Stimulated activated CD8-positive, alpha-beta memory T cell treated with anti-CD3 and anti-CD28 coated beads, Interleukin-4, amount 100 ng/mL, for 4 hours (primary cell): ENCODE measurements around the gene KMT5C.
A peak's percentile ranks its signal among the peaks of the same experiment; 100 is the strongest.

Experiments used
- DNase-seq, 2 donors: peaks; one replicate each; pipeline ENCODE4 v3.0.0-alpha.2; 2020; ENCODE audit warnings: low read depth in 2 of 2, low spot score in 1 of 2

The KMT5C gene

DNA sequence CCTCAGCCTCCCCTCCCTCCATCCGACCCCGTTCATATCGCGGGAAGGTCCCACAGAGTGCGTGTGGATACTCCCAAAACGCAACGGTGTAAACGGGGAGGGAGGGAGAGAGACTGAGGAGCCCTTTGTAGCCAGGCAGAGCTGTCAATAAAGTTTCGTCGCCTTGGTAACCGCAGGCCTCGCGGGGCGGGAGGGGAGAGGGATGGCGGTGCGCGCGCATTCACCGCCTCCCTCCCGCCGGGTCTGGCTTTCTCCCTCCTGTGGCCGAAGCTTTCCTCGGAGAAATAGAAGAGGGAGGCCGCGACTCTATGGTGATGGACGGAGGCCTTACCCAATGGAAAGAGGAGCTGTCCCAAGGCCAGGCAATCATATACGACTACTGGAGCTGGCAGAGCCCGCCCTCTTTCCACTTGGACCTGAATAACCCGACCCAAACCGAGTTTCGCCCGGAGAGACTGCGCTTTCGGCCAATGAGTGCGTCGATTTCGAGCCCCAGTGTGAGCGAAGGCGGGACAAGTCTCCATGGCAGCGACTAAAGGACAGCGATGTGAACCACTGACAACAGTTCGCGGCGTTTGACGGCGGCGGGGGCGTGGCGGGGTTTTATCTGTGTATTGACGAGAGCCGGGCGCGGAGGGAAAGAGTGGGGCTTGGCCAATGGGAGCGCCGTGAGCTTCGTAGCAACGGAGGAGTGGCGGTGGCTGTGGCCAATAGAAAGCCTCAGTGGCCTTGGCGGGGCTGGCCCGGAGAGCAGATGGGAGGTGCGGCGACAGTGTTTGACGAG lies at the start of gene KMT5C:
KMT5C (plus strand) TSS at position 772 of the 784 bp plus-strand sequence. CDS start 2,061 bp downstream, outside the sequence.
- DNase-seq: peak; percentile 100

DNA sequence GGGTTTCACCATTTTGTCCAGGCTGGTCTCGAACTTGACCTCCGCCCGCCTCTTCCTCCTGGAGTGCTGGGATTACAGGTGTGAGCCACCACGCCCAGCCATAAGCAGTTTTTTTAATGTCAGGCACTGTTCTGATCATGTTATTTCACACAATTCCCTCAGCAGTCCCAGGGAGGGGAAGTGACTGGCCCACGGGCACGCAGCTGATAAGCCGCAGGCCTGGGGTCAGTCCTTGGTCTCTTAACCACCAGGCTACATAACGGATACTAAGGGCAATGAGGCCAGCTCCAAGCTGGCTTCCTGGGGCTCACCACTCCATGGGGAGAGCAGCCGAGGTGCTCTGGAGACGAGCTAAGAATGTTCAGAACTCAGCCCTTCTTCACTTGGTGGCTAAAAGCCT lies 42.4 kb upstream of the KMT5C start:
- DNase-seq: no peak

GRCh38 chr19:55299991-55300390 lies 39.7 kb upstream of the KMT5C start:
- no peak for DNase-seq

DNA sequence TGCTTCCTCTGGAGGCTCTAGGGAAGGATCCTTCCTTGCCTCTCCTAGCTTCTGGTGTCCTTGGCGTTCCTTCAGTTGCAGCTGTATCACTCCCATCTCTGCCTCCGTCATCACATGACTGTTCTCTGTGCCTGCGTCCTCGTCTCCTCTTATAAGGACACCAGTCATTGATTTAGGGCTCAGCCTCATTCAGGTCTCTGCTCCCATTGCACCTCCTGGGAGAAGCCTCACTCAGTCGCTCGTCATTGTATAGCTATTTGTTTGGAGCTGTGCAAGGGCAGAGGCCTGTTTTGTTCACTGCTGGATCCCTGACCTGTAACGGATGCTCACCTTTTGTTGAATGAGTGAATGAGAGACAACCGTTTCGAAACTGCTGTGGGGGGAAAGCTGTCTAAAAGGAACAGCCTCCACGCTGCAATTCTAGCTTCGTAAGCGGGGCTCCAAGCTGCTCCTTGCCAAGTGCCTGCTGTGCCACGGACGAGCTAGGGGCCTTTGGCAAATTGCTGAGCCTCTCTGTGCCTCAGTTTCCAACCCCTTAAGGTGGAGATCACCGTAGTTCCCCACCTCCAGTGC lies 38.7 kb upstream of the KMT5C start:
- no peak for DNase-seq

DNA sequence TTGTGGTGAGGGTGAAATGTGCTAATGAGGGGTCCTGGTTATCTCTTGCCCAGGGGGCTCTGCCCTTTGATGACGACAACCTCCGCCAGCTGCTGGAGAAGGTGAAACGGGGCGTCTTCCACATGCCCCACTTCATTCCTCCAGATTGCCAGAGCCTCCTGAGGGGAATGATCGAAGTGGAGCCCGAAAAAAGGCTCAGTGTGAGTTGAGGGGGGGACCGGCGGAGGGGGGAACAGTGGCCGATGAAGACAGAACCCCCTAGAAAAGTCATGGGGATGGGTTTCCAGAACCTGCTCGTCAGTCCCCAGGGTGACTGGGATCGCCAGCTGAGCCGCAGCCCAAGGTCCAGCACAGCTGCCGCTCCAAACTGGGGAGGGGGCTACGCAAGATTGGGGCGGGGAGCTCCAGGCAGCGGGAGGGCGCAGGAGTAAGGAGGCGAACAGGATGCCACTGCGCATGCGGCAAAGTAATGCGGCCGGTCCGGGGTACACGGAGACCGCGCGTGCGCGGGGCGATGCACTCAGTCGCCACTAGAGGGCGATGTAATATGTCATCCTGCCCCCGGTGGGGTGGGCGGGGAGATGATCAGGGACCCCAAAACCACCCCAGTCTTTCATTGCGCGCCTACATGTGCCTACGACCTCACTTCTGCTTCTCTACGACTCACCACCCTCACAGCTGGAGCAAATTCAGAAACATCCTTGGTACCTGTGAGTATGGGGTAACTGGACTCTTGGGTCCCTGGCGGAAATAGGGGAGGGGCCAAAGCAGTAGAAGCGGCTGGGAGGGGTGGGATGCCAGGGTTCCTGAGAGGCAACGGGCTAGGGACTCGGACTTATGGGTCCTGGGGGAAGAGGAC lies 38.0 kb upstream of the KMT5C start:
- DNase-seq: peak; percentile 87 to 99

GRCh38 chr19:55302318-55302703 lies 37.4 kb upstream of the KMT5C start:
- DNase-seq: no peak

DNA sequence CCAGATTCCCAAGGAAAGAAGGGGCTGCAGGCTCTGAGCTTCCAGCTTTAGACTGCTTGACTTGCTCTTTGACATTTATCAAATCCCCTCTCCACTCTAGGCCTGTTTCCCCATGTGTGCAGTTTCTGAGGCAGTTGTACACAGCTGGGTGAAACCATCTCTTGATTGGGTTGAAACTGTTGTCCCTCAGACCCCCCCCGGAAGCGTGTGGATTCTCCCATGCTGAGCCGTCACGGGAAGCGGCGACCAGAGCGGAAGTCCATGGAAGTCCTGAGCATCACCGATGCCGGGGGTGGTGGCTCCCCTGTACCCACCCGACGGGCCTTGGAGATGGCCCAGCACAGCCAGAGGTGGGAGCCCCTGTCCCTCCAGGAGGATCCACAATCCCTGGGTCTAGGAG lies 36.2 kb upstream of the KMT5C start:
- no peak for DNase-seq

- no peak for DNase-seq
These were observed 35.2 kb upstream of the KMT5C start for GRCh38 chr19:55304279-55304978.

DNA sequence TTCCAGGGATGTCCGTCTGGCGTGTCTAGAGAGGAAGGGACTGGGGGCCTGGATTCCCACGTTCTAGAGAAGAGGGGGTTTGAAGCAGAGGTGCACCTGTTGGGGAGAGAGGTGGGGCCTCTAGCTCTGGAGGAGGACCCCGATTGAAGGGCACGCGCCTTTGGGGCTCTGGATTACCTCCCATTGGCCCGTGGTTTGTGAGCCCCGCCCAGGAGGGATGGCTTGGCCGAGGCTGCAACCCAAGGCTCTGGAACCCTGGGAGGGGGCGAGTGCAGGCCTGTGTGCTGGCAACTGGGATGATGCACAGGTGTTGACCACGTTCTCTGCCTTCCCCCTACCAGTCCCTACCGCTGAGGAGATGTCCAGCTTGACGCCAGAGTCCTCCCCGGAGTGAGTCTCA lies 34.7 kb upstream of the KMT5C start:
- no peak for DNase-seq

DNA sequence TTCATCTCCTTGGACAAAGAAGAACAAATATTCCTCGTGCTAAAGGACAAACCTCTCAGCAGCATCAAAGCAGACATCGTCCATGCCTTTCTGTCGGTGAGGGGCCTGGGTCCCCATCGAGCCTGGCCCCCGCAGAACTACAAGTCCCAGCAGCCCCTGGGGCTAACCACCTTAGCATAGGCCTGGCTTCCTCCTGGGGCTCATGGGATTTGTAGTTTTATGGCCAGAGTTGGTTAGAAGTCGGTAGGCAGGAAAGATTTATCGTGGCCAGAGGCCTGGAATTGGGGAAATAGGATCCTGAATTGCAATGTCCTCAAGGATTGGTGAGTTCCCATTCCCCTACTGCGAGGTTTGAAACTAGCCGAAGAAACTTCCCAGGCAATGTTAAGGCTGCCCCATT lies 34.2 kb upstream of the KMT5C start:
- peak in 1 of 2 donors; percentile 12 for DNase-seq

DNA sequence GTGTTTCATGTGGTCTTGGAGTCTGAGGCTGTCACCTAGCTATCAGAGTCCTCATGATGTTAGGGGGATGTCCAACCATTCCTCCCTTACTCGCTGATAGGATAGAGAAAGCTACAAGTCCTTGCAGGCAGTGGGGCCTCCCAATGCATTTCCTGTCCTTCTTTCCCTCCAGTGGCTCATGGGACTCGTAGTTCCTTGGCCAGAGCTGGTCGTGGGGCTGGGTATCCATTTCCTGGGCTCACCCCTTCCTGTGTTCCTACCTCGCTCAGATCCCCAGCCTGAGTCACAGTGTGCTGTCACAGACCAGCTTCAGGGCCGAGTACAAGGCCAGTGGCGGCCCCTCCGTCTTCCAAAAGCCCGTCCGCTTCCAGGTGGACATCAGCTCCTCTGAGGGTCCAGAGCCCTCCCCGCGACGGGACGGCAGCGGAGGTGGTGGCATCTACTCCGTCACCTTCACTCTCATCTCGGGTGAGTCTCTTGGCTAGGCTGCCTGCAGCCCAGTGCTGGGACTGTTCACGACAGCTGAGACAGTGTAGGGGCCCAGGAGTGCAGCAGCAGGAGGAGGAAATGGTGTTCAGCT lies 33.6 kb upstream of the KMT5C start:
- no peak for DNase-seq

GRCh38 chr19:55306712-55307111 lies 33.0 kb upstream of the KMT5C start:
- no peak for DNase-seq

GRCh38 chr19:55308281-55308680 lies 31.4 kb upstream of the KMT5C start:
- no peak for DNase-seq

GRCh38 chr19:55309448-55309847 lies 30.2 kb upstream of the KMT5C start:
- DNase-seq: no peak

DNA sequence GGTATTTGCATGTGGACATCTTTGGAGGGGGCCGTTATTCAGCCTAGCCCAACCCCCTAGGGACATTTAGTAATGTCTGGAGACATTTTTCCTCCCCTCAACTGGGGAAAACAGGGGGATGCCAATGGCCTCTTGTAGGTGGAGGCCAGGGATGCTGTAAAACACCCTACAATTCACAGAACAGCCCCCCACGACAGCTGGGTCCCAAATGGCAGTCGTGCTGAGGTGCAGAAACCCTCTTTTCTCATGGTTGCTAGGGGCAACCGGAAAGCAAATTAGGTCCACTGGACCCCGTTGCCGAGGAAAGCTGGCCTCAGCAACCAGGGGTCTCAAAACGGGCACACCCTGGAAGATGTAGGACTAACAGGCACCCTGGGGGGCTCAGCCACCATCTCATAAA lies 29.2 kb upstream of the KMT5C start:
- no peak for DNase-seq

GRCh38 chr19:55311397-55311796 lies 28.3 kb upstream of the KMT5C start:
- DNase-seq: no peak

DNA sequence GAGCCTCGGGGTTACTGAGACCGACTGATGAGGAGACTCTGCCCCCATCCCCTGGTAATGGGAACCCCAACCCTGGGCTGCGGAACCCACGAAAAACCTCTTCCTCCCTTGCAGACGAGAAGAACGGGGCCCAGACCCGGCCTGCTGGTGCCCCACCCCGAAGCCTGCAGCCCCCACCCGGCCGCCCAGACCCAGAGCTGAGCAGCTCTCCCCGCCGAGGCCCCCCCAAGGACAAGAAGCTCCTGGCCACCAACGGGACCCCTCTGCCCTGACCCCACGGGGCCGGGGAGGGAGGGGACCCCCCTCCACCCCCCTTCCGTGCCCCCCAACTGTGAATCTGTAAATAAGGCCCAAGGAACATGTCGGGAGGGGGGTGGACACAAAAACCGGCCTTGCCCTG lies 27.9 kb upstream of the KMT5C start:
- DNase-seq: no peak

DNA sequence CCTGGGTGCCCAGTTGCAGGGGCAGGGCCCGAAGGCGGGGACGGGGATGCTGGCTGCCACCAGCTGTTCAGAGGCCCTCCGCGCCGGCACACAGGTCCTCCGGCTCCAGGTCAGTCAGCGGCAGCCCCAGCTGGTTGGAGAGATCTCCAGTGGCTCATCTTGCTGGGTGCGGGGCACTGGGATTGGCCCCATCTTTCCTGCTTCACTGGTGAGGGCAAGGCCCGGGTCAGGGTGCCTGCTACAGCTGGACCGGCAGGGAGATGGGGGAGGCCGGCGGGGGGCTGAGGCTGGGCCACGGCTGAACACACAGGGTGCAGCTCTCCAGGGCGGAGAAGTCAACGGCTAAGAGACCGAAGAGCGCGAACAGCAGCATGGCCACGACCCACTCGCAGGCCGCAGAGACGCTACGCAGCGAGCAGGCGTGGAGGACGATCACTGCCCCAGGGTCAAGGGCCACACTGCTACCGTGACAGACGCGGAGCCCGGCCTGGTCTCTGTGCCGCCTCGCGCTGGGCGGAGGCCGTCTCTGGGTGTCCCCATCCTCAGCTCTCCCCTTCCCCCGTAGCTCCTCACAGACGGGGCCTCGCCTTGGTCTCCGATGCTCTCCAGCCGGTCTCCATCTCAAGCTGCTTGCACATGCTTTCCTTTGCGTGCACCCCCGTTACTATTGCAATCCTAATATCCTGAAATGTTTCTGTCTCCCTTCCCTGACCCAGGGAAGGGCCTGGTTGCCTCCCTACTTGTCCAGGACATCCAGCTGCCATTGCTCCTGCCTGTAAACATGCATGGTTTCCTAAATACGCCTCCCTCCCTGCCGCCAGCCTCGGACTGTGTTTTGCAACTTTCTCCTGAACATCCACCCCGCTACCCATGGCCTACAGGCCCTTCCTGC lies 26.8 kb upstream of the KMT5C start:
- no peak for DNase-seq

GRCh38 chr19:55314396-55314795 lies 25.3 kb upstream of the KMT5C start:
- DNase-seq: no peak

DNA sequence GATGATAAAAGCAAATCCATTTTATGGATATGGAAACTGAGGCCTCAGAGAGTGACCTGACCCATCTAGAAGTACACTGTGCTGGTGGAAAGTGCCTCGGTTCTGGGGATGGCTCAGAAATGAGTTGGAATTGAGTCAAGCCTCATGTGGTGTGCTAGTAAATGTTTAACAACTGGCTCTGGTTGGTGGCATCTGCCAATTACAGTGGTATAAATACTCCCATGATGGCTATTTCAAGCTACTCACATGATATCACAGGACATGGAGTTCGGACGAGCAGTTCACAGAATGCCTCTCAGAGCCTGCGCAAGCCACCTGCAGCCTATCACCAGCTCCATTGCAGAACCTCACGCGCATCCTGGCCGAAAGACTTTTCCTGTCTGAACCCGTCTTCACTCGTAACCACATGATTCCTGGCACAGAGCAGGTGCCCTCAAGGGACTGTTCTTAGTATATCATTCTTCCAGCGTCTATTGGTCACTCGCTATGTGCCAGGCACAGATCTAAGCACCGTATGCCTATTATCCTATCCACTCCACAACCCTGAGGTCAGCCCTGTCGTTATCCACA lies 23.6 kb upstream of the KMT5C start:
- no peak for DNase-seq
